Ovary (tissue), 9 donors: ENCODE data around the gene DYNC1H1. TPM values are rescaled to one million over a fixed set of nuclear protein-coding genes. Genes with fewer than 3 reads are reported as not detected.

ENCODE experiments used
- DNase-seq, 5 donors: peaks; one replicate each; pipeline ENCODE4 v3.0.0-alpha.2; 2019 to 2020
- H3K27ac ChIP-seq, 2 donors: fragments of 200-600 bp; one replicate each; pipeline versions ENCODE4 v1.5.1 to v1.8.0; 2019 to 2022
- H3K27me3 ChIP-seq: fragments of 200-600 bp; one replicate; pipeline ENCODE4 v1.8.0; 2022
- H3K36me3 ChIP-seq: fragments of 200-600 bp; sonication (generic); one replicate; pipeline ENCODE4 v1.5.1; 2019
- H3K4me1 ChIP-seq: one replicate; pipeline ENCODE4 v1.8.1; 2013; ENCODE audit warnings: mild to moderate bottlenecking, moderate library complexity; ENCODE audit not compliant: insufficient read depth
- H3K4me3 ChIP-seq: fragments of 200-600 bp; sonication (generic); one replicate; pipeline ENCODE4 v1.5.1; 2017
- H3K9me3 ChIP-seq, 2 donors: fragments of 200-600 bp in 1 of 2; sonication (generic) in 1 of 2; one replicate each; pipeline versions ENCODE4 v1.5.1 to v1.8.1; 2013 to 2019; ENCODE audit warnings: mild to moderate bottlenecking in 1 of 2, moderate library complexity in 1 of 2
- CTCF ChIP-seq, 3 donors: fragments of 450-650 bp in 2 of 3; fragments of 200-600 bp in 1 of 3; IDR thresholded peaks; one replicate each; pipeline versions ENCODE4 v1.5.1 to v1.8.0; 2016 to 2022; ENCODE audit warnings: antibody characterized with exemption in 3 of 3, mild to moderate bottlenecking in 1 of 3
- EP300 ChIP-seq: sonication (generic); formaldehyde crosslinking; IDR thresholded peaks from one replicate; pipeline ENCODE4 v1.6.1; 2017; ENCODE audit warnings: antibody characterized with exemption
- POLR2A ChIP-seq: fragments of 450-650 bp; IDR thresholded peaks from one replicate; pipeline ENCODE4 v1.6.1; 2017; ENCODE audit warnings: antibody characterized with exemption, mild to moderate bottlenecking, moderate library complexity
- WGBS, 3 donors: extraction: QIAGEN DNeasy Blood & Tissue Kit in 1 of 3; methylation state at CpG; one replicate each; pipeline versions ENCODE4 v1.1.5 to v1.1.7; 2013 to 2017; 5-methylcytosine and 5-hydroxymethylcytosine counted together
- intact Hi-C, 4 donors: fragments of 100-400 bp; cut with DNase I; formaldehyde crosslinking; loops; one replicate each; pipeline versions ENCODE4 v1.11.0 to v1.15.1; 2022 to 2023
- polyA plus RNA-seq, 2 donors: library from polyadenylated mRNA; stranded (reverse); fragments of 200-250 nt in 1 of 2; fragments of 350-450 nt in 1 of 2; fragmentation: Illumina TruSeq in 1 of 2; extraction: RNeasy Lipid Tissue Mini Kit (QIAGEN cat#74804) in 1 of 2; gene quantifications; one replicate each; pipeline ENCODE4 v1.2.3, GENCODE V29; 2013 to 2014
- total RNA-seq, 7 donors: library from RNA; depleted of rRNA in 2 of 7; stranded (reverse); fragments of >200 nt in 2 of 7; fragmentation: NEBNext Ultra II Directional in 3 of 7; extraction: Animal tissue kit (Norgen Biotek cat#: 25700) in 3 of 7; gene quantifications; one replicate each; pipeline versions ENCODE4 v1.1.0 to v1.2.4, GENCODE V29; 2016 to 2023
- donor health status: DM: no; HTN: no; CAD: no; lungs with moderate emphysema.
- donor health status: DM: no; HTN: no; CAD: no.
- donor health status: Bipolar disorder and iron deficiency.
- donor health status: DM: yes; HTN: yes; CAD: no.
- donor health status: DM: no; HTN: no; CAD: no.
- donor health status: DM: yes; HTN: yes; CAD: no.

DYNC1H1 gene
- total and polyA plus RNA-seq, 9 donors: 130 to 373 (median 246) TPM

- no peak overlapping the region for H3K4me3 ChIP-seq
- no peaks in the 10 kb centered on the region for H3K27me3 ChIP-seq
- no peaks in the 10 kb centered on the region for H3K9me3 ChIP-seq
- intact Hi-C loops: no loop called here
- DNase-seq: no peak
- no peaks in the 10 kb centered on the region for H3K4me1 ChIP-seq
- no peak for TF ChIP-seq EP300
- TF ChIP-seq POLR2A: no peak
- no peak for TF ChIP-seq CTCF (IDR thresholded peaks at IDR 0.05)
- no peaks in the 10 kb centered on the region for H3K36me3 ChIP-seq
- WGBS, 3 donors: 88 to 92% (median 91%) methylated on average over 6 of the region's 6 CpGs
- H3K27ac ChIP-seq: no peak overlapping the region
Measured at GRCh38 chr14:102027951-102028350, 63.6 kb downstream of the DYNC1H1 start.

- Histone ChIP-seq H3K36me3 (no peaks in the 10 kb centered on the region), H3K27ac (no peak overlapping the region)
Measured at GRCh38 chr14:102028733-102029132, 64.4 kb downstream of the DYNC1H1 start.

DNA sequence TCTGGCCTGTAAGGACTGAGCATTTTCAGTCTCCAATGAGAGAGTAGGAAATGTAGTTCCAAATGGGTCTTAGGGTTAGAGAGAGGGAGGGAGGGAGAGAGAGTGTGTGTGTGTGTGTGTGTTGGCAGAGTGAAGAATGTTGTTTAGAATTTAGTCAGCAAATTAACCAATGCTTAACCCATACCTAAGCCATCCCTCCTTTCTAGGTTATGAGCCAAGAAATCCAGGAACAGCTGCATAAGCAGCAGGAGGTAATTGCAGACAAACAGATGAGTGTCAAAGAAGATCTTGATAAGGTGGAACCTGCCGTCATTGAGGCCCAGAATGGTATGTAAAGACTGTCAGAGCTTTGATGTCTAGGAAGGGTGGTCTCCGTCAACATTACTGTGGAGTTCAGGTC is 65.6 kb downstream of the DYNC1H1 start:
- TF ChIP-seq EP300 (no peak), CTCF (IDR thresholded peaks at IDR 0.05) (no peak), POLR2A (no peak)

More at GRCh38 chr14:102028733-102029132, 64.4 kb downstream of the DYNC1H1 start:
- no peak overlapping the region for H3K4me3 ChIP-seq
- DNase-seq: no peak
- TF ChIP-seq CTCF (IDR thresholded peaks at IDR 0.05) (no peak), EP300 (no peak), POLR2A (no peak)
- no peaks in the 10 kb centered on the region for H3K27me3 ChIP-seq
- no peaks in the 10 kb centered on the region for H3K9me3 ChIP-seq
- 74 to 80% (median 76%) methylated on average over 3 of the region's 3 CpGs for WGBS, 3 donors
- intact Hi-C loops: no loop called here
- H3K4me1 ChIP-seq: no peaks in the 10 kb centered on the region

GRCh38 chr14:102033241-102033640 is 68.9 kb downstream of the DYNC1H1 start:
- Histone ChIP-seq H3K27ac (no peak overlapping the region), H3K27me3 (no peaks in the 10 kb centered on the region), H3K4me3 (no peak overlapping the region), H3K36me3 (no peaks in the 10 kb centered on the region), H3K4me1 (no peaks in the 10 kb centered on the region), H3K9me3 (no peaks in the 10 kb centered on the region)
- intact Hi-C loops: no loop called here
- no peak for DNase-seq
- 90 to 93% (median 92%) methylated on average over 13 of the region's 13 CpGs for WGBS, 3 donors
- TF ChIP-seq EP300: no peak
- no peak for TF ChIP-seq POLR2A
- no peak for TF ChIP-seq CTCF (IDR thresholded peaks at IDR 0.05)

More for the DNA sequence above, 65.6 kb downstream of the DYNC1H1 start:
- H3K4me1 ChIP-seq: no peaks in the 10 kb centered on the region
- no peak overlapping the region for H3K4me3 ChIP-seq
- H3K27me3 ChIP-seq: no peaks in the 10 kb centered on the region
- WGBS, 3 donors: 56 to 62% (median 59%) methylated on average over 2 of the region's 2 CpGs
- intact Hi-C loops: no loop called here
- no peak overlapping the region for H3K27ac ChIP-seq
- no peaks in the 10 kb centered on the region for H3K36me3 ChIP-seq
- H3K9me3 ChIP-seq: no peaks in the 10 kb centered on the region
- DNase-seq: no peak

DNA sequence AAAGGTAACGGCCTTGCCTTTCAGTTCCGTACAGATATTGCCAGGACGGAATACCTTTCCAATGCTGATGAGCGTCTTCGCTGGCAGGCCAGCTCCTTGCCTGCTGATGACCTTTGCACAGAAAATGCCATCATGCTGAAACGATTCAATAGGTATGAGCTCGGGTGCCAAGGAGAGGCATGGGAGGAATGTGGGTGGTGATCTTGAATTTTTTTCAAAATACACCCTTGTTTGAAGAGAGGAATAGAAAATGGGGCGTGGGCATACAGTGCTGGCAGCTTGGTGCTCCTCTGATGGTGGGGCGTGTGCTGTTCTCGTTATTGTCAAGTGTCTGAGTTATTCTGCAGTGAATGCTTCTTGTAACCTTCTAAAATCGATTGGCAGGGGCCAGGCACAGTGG is 69.9 kb downstream of the DYNC1H1 start:
- H3K4me3 ChIP-seq: no peak overlapping the region
- no peaks in the 10 kb centered on the region for H3K36me3 ChIP-seq
- no peaks in the 10 kb centered on the region for H3K27me3 ChIP-seq
- intact Hi-C loops: no loop called here
- no peaks in the 10 kb centered on the region for H3K4me1 ChIP-seq
- DNase-seq: no peak
- no peak overlapping the region for H3K27ac ChIP-seq
- TF ChIP-seq EP300 (no peak), POLR2A (no peak), CTCF (IDR thresholded peaks at IDR 0.05) (no peak)
- H3K9me3 ChIP-seq: no peaks in the 10 kb centered on the region
- WGBS, 3 donors: 87 to 90% (median 88%) methylated on average over 11 of the region's 11 CpGs
